ENCODE measurements around the gene BMERB1.

Gene BMERB1

DNA sequence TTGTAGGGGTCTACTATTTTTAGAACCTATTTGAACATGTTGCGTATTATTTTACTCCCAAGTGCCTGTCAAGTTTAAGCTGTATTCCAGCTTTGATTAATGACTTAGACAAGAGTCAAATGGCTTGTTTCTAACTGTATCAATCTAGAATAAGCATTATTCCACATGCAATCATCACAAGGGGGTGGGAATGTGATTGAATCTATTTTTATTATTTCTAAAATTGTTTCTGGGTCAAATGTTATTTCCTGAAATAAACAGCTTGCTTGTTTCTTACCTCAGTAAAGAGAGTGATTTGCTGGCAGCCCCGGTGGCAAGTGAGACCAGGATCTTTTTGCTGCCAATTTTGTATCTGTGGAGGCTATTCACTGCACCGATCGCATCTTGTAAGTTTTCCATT lies 187.1 kb downstream of the BMERB1 start:
- DNase-seq: no peak

DNA sequence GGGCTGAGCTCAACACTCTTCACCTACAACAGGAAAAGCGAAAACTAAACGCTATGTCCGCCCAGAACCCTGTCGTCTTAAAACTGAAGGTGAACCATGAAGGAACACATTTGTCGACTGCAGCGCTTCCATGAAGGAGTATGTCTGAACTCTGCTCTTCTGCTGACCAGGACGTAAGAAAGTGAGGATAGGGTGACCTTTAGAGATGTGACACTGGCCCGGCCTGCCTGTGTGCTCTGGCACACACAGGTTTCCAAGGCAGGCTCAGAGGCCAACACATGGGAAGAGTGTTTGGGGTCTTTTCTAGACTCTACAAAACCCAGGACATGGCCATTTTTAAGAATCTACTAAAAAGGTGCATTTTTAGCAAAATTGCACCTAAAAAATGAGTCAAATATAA lies 187.5 kb downstream of the BMERB1 start:
- DNase-seq: no peak

GRCh38 chr16:15631730-15632409 lies 197.5 kb downstream of the BMERB1 start:
- DNase-seq: no peak

- DNase-seq: no peak
These were observed 201.5 kb downstream of the BMERB1 start for GRCh38 chr16:15635926-15636325.

DNA sequence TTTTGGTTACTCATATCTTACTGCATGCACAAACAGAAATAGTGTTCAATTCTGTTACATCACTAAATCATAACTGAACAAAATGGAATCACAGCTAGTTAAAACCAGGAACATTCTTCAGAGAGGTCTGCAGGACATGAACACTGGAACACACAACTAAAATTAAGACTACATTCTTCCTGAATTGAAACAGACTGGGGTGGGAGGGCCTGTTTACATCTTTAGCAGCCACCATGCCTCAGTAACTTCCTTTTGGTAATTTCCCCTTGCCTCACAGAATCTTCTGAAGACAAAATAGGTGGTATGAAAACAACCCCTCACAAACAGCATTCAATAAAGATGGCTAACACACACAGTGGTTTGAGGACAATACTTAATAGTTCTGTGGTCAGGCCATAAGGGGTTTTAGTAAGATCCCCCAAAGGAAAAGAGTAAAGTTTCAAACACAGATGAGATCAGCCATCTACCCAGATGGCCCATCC lies 202.0 kb downstream of the BMERB1 start:
- DNase-seq: no peak

Data from SIG-M5 (cell line).